ENCODE results near the gene GPC5. TPM values are rescaled to one million over a fixed set of nuclear protein-coding genes. Genes with fewer than 3 reads are reported as not detected.
A peak's percentile ranks its signal among the peaks of the same experiment; 100 is the strongest.

The GPC5 gene
- total RNA-seq, 2 donors from 2014 or later = not detected

DNA sequence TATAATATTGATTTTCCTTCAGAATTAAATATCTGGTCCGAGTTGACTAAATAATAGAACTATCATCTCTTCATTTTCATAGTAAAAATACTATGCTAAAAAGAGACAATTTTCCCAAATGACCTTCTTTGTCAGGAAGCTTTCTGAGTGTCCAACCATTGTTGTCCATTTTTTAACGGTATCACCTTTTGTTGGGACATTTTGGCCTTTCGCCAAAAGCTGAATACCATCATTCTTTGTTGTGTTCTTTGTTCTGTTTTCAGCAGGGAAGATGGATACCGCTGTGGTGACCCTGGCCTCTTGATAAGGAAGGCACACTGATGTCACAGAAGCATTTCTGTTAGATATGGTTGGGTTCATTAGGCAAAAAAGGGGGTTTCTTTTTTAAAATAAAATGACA lies 1173.8 kb downstream of the GPC5 start:
- intact Hi-C loops (cut with DNase I) = no loop called here
- no peaks in the 10 kb centered on the region for H3K4me1 ChIP-seq
- WGBS, 2 donors = 30 to 34% methylated on average over 4 of the region's 4 CpGs
- TF ChIP-seq, protein P1, sequence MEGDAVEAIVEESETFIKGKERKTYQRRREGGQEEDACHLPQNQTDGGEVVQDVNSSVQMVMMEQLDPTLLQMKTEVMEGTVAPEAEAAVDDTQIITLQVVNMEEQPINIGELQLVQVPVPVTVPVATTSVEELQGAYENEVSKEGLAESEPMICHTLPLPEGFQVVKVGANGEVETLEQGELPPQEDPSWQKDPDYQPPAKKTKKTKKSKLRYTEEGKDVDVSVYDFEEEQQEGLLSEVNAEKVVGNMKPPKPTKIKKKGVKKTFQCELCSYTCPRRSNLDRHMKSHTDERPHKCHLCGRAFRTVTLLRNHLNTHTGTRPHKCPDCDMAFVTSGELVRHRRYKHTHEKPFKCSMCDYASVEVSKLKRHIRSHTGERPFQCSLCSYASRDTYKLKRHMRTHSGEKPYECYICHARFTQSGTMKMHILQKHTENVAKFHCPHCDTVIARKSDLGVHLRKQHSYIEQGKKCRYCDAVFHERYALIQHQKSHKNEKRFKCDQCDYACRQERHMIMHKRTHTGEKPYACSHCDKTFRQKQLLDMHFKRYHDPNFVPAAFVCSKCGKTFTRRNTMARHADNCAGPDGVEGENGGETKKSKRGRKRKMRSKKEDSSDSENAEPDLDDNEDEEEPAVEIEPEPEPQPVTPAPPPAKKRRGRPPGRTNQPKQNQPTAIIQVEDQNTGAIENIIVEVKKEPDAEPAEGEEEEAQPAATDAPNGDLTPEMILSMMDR (IDR thresholded peaks at IDR 0.05) = no peak
- DNase-seq (no peak), ATAC-seq (no peak)
- H3K4me3 ChIP-seq = no peak overlapping the region
- no peaks in the 10 kb centered on the region for H3K9me3 ChIP-seq
- no peaks in the 10 kb centered on the region for H3K36me3 ChIP-seq (replicated peaks in 1 of 2; ENCODE audit: insufficient read depth in 1 of 2, low read depth in 2 of 2)
- no peak overlapping the region for H3K27ac ChIP-seq
- no peaks in the 10 kb centered on the region for H3K27me3 ChIP-seq

DNA sequence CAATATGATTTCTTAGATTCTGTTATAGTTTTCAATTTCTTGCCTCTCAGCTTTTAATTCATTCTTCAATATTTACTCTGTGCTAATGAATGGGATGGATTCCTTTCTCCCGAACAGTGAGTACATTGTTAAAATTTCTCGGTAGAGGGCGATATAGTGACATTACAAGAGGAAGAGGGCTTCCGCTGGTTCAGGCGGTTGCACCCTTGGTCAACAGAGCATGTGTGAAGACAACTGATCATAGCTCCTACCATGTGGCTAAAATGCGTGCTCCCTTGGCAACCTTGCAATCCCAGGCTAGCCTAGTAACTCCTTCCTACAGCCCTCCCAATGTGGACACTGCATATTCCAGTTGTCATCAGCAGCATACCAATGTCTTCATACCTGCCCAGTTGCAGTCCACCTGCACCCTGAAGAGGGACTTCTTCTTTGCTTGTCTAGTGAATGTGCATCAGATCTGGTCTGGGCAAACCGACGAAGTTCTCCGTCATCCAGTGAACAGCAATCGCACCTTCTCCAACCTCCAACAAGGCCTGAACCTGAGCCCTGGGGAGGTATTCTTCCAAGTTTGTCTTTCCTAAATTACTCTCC lies 1175.1 kb downstream of the GPC5 start:
- 53 to 55% methylated on average over 10 of the region's 10 CpGs for WGBS, 2 donors
- Histone ChIP-seq H3K27me3 (no peaks in the 10 kb centered on the region), H3K4me1 (no peaks in the 10 kb centered on the region), H3K4me3 (no peak overlapping the region), H3K27ac (no peak overlapping the region), H3K36me3 (replicated peaks in 1 of 2; ENCODE audit: insufficient read depth in 1 of 2, low read depth in 2 of 2) (no peaks in the 10 kb centered on the region), H3K9me3 (no peaks in the 10 kb centered on the region)
- TF ChIP-seq, protein P1 (IDR thresholded peaks at IDR 0.05) = peak in 5 of 7 experiments; percentile 18 to 38 (median 24)
- no peak for TF ChIP-seq POLR2A (IDR thresholded peaks at IDR 0.05)
- ATAC-seq (no peak), DNase-seq (peak in 2 of 4 donors; percentile 7 to 19)
- intact Hi-C loops (cut with DNase I) = no loop called here

DNA sequence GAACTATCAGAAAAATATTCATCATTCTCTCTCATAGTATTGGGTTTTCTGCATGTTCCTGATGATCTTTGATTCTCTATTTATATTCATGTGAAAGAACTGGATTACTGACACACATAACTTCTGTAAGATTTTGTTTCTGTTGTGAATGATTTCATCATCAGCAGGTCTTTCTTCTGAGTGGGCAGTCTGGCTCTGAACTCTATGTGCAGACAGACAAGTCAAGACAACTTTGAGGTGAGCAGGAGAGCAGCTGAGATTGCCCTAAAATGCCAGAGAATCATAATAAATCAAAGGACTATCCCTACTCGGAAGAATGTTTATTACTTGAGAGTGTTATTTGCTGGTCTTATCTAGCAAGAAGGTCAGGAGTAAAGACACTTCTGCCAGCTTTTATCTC lies 1176.1 kb downstream of the GPC5 start:
- TF ChIP-seq, protein P1 (IDR thresholded peaks at IDR 0.05) = no peak
- TF ChIP-seq POLR2A (IDR thresholded peaks at IDR 0.05) = no peak
- 32 to 42% methylated on average over 1 of the region's 1 CpG for WGBS, 2 donors
- ATAC-seq (no peak), DNase-seq (no peak)
- Histone ChIP-seq H3K27ac (no peak overlapping the region), H3K4me3 (no peak overlapping the region), H3K36me3 (replicated peaks in 1 of 2; ENCODE audit: insufficient read depth in 1 of 2, low read depth in 2 of 2) (no peaks in the 10 kb centered on the region), H3K27me3 (no peaks in the 10 kb centered on the region), H3K9me3 (no peaks in the 10 kb centered on the region), H3K4me1 (no peaks in the 10 kb centered on the region)
- intact Hi-C loops (cut with DNase I) = no loop called here

DNA sequence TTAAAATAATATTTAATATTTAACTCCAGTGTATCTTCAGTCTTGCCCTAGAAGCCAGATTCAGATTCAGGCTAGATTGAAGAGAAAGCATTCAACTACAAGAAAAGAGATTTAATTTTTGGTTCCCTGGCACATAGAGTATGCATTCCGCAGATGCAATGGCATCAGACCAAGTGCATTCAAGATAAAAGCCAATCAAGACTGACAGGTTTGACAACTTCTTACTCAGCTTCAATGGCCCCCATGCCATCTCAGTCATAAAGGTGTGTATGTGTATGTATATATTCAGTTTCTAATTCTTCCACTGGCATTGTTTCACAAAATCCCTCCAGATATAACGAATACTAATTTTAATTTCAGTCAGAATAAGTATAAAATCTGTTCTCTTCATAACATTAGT lies 1177.4 kb downstream of the GPC5 start:
- H3K36me3 ChIP-seq (replicated peaks in 1 of 2; ENCODE audit: insufficient read depth in 1 of 2, low read depth in 2 of 2) = no peaks in the 10 kb centered on the region
- intact Hi-C loops (cut with DNase I) = no loop called here
- H3K9me3 ChIP-seq = no peaks in the 10 kb centered on the region
- no peak overlapping the region for H3K4me3 ChIP-seq
- ATAC-seq (no peak), DNase-seq (no peak)
- H3K27ac ChIP-seq = no peak overlapping the region
- TF ChIP-seq POLR2A (IDR thresholded peaks at IDR 0.05) = no peak
- TF ChIP-seq, protein P1 (IDR thresholded peaks at IDR 0.05) = no peak
- no peaks in the 10 kb centered on the region for H3K4me1 ChIP-seq
- no peaks in the 10 kb centered on the region for H3K27me3 ChIP-seq
- WGBS, 2 donors = 71 to 74% methylated on average over 2 of the region's 2 CpGs

DNA sequence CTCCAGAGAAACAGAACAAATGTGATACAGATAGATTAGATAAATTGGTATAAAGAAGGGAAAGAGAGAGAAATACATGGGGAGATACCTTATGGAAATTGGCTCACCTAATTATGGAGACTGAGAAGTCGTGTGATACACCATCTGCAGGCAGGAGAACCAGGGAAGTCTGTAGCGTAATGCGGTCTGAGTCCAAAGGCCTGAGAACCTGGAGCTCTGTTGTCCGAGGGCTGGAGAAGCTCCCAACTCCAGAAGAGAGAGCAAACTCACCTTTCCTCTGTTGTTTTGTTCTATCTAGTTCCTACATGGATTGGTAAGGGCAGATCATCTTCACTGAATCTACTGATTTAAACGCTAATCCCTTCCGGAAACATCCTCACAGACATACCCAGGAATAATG lies 1179.9 kb downstream of the GPC5 start:
- Histone ChIP-seq H3K4me3 (no peak overlapping the region), H3K4me1 (no peaks in the 10 kb centered on the region), H3K36me3 (replicated peaks in 1 of 2; ENCODE audit: insufficient read depth in 1 of 2, low read depth in 2 of 2) (no peaks in the 10 kb centered on the region), H3K27ac (no peak overlapping the region), H3K27me3 (no peaks in the 10 kb centered on the region), H3K9me3 (no peaks in the 10 kb centered on the region)
- WGBS, 2 donors = 82 to 88% methylated on average over 6 of the region's 6 CpGs
- ATAC-seq (no peak), DNase-seq (no peak)
- intact Hi-C loops (cut with DNase I) = no loop called here
- TF ChIP-seq, protein P1 (IDR thresholded peaks at IDR 0.05) = no peak
- no peak for TF ChIP-seq POLR2A (IDR thresholded peaks at IDR 0.05)
